Skin of body (tissue), 2 donors: ENCODE results near the gene INS. TPM values are rescaled to one million over a fixed set of nuclear protein-coding genes. Genes with fewer than 3 reads are reported as not detected.

Experiments
- DNase-seq: peaks from one replicate; lab custom pipeline; 2025; lab: John Stamatoyannopoulos, UW
- total RNA-seq: library from RNA; depleted of rRNA; stranded (reverse); fragments of >200 nt; gene quantifications from one replicate; pipeline ENCODE4 v1.2.3, GENCODE V29; 2014

The INS gene
- not detected for total RNA-seq

DNA sequence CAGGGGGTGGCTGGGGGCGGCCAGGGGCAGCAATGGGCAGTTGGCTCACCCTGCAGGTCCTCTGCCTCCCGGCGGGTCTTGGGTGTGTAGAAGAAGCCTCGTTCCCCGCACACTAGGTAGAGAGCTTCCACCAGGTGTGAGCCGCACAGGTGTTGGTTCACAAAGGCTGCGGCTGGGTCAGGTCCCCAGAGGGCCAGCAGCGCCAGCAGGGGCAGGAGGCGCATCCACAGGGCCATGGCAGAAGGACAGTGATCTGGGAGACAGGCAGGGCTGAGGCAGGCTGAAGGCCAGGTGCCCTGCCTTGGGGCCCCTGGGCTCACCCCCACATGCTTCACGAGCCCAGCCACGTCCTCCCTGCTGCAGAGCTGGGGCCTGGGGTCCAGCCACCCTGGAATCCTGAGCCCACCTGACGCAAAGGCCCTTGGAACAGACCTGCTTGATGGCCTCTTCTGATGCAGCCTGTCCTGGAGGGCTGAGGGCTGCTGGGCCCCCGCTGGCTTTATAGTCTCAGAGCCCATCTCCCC lies at the start of gene INS:
Gene INS, minus strand, starts transcription at position 474 of the 524 bp plus-strand sequence. Its CDS starts 238 bp downstream, at position 236.
- DNase-seq = no peak

DNA sequence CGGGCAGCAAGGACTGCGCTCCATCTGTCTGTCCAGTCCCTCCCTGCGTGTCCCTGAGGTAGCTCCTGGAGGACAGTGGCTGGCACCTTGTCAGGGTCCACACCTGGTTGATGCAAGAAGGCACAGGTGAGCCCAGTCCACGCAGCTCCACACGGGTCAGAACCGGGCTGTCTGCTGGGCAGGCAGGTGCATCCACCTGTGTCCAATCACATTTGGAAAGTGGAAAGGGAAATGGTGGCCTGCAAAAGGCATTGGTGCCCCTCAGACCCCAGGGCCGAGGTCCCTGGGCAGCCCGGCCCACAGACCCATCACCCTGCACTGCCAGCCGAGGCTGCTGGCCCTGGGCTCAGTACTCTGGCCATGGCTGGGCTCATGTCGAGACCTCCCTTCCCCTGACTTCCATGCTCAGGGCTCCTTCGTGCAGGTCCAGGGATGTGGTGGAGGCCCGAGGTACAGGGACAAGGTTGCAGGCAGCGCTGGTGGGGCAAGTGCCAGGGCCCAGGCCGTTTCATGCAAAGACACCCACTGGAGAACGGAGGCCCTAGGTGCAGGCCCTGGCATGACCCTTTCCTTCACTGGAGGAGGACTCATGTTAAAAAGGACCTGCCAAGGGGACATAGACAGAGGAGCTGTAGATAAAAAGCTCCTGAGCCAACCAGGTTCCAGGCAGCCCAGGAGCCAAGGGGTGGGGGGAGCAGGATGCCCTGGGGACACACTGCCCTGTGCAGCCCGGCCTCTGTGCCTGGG lies 49.5 kb upstream of the INS start:
- no peak for DNase-seq

DNA sequence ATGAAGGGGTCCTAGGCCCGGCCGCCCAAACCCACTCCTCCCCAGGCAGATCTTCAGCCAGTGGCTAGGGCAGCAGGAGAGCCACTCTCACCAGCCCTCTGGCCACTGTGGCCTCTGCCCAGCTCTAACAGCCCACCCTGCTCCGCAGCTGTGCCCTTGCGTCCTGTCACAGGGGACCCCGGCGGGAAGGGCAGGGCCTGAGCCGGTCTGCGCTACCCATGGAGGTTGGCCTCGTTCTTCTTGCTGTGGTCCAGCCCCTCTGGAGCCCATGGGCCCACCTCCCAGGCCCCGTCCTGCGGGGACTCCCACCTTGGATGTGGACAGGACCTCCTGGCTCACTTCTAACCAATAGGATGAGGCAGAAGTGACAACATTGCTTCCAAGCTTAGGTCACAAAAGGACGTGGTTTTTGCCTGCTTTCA lies 48.9 kb upstream of the INS start:
- DNase-seq = no peak

DNA sequence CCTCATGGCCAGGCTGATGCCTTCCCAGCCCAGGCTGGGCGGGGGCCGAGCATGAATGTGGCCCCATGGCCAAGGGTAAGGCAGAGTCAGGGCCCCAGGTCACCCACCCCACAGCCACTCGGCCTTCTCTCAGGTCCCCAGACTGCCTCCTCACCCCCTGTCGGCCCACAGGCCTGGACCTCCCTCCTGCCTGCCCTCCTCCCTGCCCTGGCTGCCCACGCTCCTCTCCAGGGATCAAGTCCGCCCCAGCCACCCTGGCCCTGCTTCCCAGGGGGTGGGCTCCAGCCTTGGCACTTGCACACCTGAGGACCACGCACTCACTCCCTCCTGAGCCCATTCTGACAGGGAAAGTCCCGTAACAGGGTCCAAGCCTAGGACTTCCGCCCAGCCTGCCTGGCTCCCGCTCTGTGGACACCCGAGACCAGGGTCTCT lies 48.4 kb upstream of the INS start:
- DNase-seq = no peak

DNA sequence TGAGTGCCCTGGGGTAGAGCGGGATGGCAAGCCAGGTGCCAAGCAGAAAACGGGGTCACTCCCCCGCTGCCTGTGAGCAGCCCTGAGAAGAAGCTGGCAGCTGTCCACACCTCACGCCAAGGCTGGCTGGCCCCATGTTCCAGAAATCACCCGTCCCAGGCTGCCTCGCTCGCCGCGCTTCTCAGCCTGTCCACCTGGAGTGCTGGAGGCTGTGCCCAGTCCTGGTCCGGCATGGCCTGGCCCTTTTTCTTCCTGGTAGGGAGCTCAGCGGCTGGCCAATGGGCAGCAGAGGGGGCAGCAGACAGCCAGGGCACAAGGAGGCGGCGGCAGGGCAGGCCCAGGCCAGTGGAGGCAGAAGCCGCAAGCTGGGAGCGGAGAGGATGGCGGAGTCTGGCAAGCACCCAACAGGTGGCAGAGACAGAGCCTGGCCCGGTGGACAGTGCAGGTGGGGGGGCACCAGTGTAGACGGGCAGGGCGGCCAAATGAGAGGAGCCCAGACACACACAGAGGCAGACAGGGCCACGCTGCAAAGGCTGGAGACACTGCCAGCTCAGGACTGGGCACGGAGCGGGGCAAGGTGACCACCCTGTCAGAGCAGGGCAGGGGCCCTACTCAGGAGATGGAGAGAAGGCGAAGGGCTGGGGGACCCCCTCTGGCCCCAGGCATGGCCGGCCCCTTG lies 47.8 kb upstream of the INS start:
- DNase-seq = no peak

DNA sequence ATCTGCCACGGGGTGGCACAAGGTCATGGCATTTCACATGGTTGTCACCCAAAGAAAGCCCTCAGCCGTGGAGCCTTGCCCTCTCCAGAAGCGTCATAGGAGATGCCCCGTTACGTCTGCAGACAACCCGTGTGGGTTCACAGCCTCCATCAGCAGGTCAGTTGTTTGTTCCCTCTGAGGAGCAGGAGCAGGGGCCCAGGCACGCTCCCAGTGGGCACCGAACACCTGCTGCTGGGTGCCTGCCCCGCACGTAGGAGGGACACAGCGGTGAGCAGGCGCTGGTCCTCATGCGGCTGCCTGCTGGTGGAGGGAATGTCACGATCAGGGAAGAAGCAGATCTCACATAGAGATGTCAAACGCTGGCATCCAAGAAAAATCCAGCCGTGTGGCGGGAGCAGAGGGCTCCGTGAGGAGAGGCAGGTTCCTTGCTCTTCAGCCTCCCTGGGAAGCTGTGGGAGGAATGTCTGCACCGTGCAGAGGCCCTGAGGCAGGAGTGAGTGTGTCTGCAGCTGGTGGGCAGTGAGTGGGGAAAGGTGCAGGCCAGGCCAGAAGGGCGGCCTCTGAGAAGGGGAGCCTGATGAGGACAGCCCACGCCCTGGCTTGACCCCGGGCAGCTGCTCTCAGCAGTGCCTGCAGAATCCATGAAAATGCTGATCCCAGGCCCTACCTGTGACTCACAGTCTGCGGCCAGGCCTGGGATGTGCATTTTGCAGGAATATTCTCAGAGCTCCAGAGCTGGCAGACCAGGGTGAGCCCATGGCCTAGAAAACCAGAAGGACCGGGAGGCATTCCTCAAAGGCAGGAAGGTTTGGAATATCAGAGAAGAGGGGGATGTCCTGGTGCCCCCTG lies 47.0 kb upstream of the INS start:
- DNase-seq = no peak

DNA sequence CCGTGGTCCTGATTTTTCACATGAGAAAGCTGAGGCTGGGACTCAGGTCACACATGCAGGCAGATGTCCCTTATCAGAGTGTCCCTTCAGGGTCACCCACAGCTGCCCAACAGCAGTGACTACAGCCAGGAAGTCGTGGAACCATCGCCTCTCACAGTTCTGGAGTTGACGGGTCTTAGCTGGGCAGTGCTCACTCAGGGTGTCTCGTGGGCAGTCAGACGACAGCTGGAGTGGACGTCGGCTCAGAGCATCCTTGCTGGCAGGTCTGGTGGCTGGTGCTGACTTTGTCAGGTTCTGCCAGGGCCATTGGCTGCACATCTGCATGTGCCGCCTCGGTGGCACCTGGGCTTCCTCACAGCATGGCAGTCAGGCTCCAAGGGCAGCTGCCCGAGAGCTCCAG lies 46.2 kb upstream of the INS start:
- DNase-seq = no peak

DNA sequence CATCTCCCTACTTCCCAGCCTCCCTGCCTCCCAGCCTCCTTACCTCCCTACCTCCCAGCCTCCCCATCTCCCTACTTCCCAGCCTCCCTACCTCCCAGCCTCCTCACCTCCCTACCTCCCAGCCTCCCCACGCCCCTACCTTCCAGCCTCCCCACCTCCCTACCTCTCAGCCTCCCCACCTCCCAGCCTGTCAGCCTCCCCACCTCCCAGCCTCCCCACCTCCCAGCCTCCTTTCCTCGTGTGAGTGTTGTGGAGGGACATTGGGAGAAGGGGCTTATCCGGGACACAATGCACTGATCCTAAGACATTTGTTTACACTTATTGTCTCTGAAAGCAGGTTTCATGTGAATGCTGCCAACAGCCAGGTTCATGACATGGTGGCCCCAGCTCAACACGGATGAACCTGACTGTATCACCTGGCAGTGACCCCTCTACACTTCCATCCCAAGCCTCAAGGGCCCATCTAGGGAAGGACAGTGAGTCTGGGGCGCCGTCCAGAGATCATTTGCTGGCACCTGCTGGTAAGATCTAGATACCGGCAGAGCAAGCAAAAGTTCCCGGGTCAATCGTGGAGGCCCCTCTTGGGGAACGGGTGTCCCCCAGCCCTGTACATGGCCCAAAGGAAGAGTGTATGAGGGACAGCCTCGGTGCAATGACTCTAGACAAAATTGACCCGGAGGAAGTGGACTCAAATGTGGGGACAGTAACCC lies 45.1 kb upstream of the INS start:
- DNase-seq = no peak

DNA sequence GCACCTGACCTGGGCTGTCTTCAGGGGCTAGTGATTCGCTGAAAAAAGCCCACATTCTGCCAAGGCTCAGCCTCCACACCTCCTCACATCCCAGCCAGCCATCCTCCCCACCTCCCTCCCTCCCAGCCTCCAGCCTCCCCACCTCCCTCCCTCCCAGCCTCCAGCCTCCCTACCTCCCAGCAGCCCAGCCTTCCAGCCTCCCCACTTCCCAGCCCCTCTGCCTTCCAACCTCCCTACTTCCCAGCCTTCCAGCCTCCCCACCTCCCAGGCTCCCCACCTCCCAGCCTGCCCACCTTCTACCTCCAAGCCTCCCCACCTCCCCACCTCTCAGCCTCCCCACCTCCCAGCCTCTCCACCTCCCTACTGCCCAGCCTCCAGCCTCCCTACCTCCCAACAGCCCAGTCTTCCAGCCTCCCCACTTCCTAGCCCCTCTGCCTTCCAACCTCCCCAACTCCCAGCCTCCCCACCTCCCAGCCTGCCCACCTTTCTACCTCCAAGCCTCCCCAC lies 44.3 kb upstream of the INS start:
- DNase-seq = no peak

DNA sequence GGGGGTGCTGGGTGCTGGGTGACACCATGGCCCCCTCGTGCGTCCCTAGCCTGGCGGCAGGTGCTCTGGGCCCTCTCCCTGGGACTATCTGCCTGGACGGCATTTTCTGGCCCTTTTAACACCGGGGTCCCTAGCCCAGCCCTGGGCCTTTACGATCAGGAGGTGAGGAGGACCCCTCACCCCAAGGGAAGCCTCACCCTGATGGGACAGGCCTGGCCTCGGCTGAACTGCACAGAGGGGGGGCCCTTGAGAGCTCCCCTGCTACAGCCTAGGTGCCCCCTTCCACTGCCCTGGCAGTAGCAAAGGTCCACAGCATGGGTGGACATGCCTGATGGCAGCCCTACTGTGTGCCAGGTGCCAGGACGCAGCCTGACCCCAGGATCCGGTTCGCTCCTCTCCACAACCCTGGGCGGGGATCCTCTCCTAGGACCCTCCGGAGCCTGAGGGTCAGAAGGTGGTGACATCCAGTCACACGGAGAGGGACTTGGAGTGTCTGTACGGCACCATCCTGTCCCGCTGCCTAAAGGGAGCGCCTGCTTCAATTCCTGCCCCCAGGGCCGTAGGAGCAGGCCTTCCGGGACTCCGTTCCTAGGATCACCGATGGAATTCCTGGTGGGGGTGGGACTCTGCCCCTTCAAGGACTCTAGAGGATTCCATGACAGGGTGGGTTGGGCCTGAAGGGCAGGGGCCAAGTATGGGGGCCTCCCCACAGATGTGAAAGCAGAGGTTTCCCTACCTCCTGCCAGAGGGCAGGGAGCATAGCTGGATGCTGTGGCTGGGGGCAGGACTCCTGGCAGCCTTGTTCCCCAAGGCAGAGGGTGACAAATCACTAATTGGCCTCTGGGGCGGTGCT lies 43.6 kb upstream of the INS start:
- no peak for DNase-seq

DNA sequence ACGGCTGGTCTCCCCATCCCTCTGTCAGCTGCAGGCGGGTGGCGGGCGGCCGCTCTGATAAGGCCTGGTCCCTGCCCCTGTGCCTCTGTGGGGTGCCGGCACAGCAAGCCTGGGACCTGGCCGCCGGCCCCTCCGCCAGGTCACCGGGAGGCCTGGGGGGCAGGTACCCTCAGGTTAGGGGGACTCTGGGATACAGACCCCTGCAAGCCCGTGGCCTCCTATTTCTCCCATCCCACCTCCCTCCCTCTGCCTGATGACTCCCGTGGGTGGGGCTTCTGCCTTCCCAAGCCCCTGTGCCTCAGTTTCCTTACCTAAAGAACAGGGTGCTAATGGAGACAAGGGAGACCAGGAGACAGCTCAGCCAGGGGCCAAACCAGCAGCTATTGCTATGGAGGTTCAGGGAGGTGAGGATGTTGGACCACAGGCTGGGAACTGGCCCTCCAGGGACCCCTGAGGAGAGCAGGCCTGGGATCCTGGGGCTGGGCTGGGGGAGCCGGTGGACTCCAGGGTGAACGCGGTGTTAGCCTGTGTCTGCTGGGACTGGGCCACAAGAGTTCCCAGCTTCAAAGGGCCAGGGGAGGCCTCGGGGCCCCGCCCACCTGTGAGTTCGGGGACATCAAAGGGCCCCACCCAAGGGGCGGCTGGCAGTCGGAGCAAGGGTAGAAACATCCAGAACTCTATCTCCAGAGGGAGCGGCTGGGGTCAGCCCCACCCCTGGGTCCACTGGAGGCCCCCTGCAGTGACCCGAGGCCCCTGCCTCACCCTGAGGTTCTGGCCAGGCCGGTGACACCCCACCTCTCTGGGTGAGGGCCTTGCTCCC lies 42.6 kb upstream of the INS start:
- no peak for DNase-seq

DNA sequence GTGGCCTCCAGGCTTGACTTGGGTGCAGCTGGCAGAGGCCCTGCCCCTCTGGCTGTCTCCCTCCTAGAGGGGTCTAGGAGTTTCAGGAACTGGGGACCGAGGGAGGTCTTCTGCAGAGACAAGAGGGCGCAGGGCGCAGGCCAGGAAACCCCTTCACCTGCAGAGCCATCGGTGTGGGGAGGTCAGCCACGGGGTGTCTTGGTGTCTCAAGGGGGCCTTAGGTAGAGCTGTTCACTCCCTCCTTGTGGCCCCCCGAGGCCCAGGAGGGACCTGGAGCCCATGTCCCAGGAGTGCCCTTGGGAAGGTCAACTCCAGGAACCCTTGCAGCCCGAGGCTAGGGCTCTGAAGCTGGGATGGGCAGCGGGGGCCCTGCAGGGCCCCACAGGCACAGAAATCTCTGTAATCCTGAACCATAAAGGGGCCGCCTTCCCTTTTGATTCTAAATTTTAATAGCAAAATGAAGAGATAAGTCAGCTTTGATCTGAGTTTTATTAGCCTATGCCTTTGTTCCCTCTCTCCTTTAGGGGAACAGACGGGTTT lies 42.0 kb upstream of the INS start:
- DNase-seq = no peak

DNA sequence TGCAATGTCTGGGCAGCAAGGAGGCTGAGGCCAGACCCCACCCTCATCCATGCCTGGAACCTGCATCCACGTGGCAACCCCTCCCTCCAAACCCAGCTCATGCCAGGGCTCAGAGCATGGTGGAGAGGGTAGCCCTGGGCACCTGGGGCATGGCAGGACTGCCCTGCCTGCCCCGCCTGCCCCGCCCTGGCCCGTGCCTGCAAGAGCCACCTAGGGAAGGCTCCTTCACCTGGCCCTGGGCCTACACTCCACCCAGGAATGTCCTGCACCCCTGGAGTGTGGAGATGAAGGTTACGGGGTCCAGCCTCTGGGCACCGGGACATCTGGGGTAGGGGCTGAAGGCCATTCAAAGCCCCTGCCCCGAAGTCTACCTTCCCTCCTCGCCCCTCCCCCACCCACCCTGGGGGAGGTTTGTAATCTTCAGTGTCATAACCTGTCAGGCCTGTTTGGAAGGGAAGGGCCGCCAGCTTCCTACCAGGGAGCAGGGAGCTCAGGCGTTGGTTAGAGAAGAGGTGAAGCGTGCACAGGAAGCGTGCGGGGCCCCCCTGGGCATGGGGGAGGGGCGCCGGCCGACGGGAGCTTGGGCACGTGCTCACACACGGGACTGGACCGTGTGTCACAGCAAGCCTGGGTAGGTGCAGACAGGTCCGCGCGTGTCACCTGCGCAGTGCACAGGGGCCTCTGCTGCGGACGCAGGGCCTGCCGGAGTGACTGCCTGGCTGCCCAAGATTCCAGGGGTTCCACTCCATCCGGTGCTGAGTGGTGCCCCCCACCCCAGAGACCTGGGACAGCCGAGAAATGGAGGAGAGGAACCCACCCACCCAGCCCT lies 41.3 kb upstream of the INS start:
- no peak for DNase-seq

DNA sequence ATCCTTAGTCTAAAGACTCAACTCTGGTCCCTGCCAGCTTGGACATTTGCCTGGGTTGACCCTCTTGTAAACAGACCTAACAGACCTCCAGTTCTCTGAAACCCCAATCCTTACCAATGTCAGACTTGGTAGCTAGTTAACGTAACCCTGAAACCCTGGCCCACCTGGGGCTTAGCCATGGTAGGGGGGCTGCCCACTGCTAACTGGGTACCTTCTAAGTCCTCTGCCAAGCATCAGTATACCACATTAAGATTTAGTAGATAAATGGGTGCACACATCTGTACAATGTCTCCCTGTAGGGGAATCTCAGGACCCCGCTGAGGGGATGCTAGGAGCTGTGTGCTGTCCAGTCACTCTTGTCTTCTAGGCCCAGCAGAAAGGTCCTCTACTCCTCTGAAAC lies 40.5 kb upstream of the INS start:
- DNase-seq = no peak

DNA sequence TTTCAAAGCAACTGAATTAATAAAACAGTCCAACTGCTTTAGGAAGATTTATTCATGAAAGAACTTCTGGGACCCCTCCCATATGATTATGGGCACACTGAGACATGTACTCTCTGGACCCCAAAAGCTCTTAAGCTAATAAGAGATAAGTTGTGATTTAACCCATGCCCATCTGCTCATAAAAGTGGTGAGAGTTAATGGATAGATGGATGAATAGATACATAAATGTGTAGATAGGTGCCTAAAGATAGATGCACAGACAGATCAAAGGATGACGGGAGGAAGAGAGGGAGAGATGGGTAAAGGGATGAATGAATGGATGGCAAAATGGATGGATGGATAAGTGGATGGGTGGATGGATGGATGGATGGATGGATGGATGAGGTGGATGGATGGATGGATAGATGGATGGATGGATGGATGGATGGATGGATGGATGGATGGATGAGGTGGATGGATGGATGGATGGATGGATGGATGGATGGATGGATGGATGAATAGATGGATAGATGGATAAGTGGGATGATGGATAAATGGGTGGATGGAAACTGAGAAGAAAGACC lies 40.0 kb upstream of the INS start:
- no peak for DNase-seq

DNA sequence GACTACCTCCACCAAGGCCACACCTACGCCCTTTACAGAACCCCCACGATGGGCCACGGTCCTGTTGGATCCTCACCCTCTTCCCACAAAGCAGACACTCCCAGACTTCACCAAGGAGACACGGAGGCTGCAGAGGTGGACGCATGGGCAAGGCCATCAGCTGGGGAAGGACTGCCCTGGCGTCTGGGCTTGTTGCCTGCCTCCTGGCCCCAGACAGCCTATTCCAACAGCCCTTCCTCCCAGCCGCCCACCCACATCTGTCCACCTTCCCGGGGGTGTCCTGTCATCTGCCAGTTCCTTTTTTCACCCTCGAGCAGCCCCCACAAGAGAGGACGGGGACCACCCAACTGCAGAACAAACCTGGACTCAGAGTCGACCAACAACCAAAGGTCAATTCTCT lies 39.5 kb upstream of the INS start:
- DNase-seq = no peak

DNA sequence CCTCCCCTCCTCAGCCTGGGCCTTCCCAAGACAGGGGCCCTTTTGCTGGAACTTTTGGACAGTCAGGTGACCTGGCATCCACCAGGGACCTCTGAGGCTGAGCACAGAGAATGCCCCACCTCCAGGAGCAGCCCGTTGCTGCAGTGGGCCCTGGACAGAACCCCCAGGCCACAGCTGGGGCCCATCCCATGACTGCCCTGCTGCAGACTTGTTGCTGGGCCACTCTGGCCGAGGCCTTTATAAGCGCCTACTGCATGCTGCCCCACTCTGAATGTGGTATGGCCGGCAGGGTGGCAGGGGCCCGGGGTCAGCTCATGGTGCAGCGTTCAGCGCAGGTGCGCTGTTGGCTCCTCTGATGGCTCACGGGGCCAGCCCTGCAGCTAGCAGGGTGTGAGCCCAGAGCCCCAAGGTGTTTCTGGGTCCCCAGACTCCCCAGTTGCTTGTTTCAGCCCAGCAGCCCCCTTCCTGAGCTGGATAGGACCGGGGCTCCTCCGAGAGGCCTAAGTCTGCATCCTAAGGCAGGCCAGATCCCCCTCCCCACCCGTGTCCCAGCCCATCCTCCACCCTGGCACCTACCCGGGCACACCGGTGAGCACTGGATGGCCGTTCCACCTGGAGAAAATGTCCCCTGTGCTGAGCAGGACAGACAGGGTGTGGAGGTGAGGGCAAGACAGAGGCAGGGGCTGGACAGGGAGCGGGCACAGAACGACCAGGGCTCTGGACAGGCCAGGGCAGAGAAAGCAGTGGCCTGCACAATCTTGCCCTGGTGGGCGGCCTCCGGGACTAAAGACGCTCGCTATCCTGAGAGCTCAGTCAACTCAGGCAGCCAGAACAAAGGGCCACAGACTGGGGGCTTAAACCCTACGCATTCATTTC lies 38.7 kb upstream of the INS start:
- DNase-seq = no peak
